GM12892 (cell line): ENCODE measurements around the gene NAP1L4.

ENCODE experiments used
- DNase-seq: peaks from one replicate; pipeline ENCODE4 v3.0.0; 2011; ENCODE audit not compliant: insufficient read length
- FAIRE-seq: peaks from 2 replicates; lab custom pipeline; 2011; peaks lifted over from hg19 to GRCh38; lab: Jason Lieb, UNC
- POLR2A ChIP-seq: IDR thresholded peaks from 2 replicates; pipeline ENCODE4 v1.6.1; 2011; ENCODE audit warnings: low read depth, low read length, control low read depth
- POLR2AphosphoS5 ChIP-seq: IDR thresholded peaks from 2 replicates; pipeline ENCODE4 v1.6.1; 2011; ENCODE audit warnings: low read depth, low read length, control low read depth
- TAF1 ChIP-seq: IDR thresholded peaks from 2 replicates; pipeline ENCODE4 v1.6.1; 2011; ENCODE audit warnings: low read depth, mild to moderate bottlenecking, control low read depth, low read length, borderline replicate concordance

NAP1L4 gene

DNA sequence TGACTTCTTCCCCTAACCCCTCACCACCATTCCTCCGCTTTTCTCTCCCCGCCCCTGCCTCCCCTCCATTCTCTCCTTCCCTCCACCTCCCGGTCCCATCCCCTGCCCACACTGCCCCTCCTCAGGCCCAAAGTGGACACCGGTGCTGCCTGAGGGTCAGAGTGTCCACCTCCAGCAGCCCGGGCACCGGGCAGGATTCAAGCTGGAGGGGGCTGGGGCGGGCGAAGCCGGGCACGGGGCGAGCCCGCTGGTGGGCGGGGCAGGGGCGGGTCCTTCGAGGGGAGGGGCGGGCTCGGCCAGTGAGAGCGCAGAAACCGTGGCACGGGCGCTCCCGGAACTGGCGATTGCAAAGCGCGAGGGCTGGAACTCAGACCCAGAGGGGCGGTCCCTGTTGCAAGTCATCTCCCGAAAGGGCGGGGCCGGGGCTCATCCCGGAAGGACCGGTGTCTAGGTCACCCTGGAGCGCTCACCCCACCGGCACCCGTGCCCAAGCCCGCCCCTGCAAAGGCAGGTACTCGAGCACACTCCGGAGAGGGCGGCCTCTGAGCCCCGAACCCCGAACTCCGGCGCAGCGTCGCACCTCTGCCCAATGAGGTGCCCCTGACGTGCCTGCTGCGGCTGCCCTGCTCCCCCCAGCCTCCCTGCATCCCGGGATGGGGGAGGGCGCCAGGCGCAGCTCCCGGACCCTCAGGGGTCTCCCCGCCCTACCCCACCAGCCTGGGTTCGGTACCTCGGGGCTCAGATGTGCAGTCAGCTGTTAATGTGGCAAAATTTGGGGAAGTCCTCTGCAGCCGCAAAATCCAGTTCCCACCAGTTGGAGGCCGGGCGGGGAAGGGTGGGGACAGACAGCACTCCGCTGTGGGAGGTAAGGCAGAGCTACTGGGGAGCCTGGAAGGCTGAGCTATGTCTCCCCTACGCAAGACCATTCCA lies 90.0 kb downstream of the NAP1L4 start:
- TF ChIP-seq TAF1 (no peak), POLR2A (peak; percentile 67; the same call in 1 of the 2 replicates), POLR2AphosphoS5 (peak; percentile 53)
- peak; percentile 93 for FAIRE-seq
- DNase-seq: peak; percentile 99

- TF ChIP-seq POLR2A: no peak
- no peak for TF ChIP-seq TAF1
- TF ChIP-seq POLR2AphosphoS5: no peak
- no peak for DNase-seq
- FAIRE-seq: peak; percentile 33
These were observed 90.8 kb downstream of the NAP1L4 start for GRCh38 chr11:2901196-2901796.

GRCh38 chr11:2899080-2899783 lies 92.9 kb downstream of the NAP1L4 start:
- FAIRE-seq (no peak), DNase-seq (no peak)
- TF ChIP-seq TAF1 (no peak), POLR2AphosphoS5 (no peak), POLR2A (no peak)

DNA sequence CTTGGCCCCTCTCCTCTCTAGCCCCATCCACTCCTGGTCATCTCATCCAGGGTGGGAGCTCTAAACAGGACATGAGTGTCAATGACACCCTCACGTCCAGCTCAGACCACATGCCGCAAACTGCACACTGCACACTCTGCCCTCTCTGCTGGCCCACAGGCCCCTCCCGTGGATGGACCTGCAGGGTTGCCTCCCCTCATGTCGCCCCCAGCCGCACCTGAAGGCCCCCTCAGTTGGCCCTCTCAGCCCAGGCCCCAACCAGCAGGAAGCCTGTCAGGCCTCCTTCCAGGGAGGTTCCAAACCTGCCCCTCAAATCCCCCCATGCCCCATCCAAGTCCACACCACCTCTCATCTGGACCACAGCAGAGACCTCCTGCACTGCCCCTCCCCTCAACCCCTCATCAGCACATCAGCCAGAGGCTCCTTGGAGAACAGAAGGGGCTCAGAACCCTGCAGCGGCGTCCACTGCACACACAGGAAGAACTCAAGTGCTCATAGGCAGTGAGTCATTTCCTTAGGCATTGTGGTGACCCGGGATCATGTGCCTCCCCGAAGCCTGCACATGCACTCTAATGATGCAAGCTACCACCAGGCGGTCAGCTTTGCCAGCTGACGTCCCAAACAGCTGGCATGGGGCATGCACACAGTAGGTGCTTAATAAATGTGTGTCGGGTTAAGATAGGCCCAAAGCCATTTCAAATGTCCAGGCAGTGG lies 93.6 kb downstream of the NAP1L4 start:
- DNase-seq (no peak), FAIRE-seq (peak; percentile 91)
- TF ChIP-seq POLR2A (no peak), TAF1 (no peak), POLR2AphosphoS5 (no peak)

DNA sequence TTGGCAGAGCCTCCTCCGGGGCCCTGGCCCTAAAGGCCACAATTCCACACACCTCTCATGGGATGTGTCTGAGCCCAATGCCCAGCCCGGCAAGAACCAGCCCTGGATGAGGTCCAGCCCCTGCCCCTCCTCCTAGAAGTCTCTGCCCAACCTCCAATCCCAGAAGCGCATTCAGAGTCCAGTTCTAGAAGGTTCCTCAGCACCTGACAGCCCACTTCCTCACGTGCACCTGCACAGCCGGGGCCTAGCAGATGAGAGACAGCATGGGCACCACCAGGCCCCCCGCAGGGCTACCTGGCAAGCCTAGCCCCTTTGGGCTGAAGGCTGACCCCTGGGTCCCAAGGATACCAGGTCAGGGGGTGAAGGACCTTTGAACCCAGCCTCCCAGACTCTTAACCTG lies 95.1 kb downstream of the NAP1L4 start:
- TF ChIP-seq TAF1 (no peak), POLR2AphosphoS5 (no peak), POLR2A (no peak)
- FAIRE-seq (no peak), DNase-seq (no peak)

DNA sequence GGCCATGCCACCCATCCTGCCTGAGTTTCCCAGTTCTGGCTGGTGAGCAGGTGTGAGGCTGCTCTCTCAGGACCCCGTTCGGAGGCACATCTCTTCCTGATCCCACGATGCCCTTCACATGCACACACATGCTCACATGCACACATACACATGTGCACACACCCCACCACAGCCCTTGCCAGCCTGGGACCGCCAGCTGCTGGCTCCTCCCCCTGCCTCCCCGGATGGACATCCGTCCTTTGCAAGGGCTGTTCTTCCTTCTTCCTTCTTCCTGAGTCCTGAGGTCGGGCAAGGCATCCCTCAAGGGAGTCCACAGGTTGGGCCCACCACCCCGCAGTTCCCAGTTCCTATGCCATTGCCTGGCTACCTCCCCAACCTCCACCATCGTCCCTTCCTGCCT lies 96.1 kb downstream of the NAP1L4 start:
- FAIRE-seq: no peak
- no peak for DNase-seq
- TF ChIP-seq TAF1: no peak
- TF ChIP-seq POLR2A: no peak
- no peak for TF ChIP-seq POLR2AphosphoS5
